Embryonic facial prominence (tissue), 1 donor: ENCODE results near the gene GTPBP8.
A peak's percentile ranks its signal among the peaks of the same experiment; 100 is the strongest.
"Not testable (repeated sequence)": the region's sequence is repeated elsewhere in the genome, so short reads cannot be mapped to it uniquely, and the experiment has no call there.

Source experiments
- DNase-seq: peaks from one replicate; pipeline ENCODE4 v3.0.0-alpha.2; 2016; ENCODE audit errors: extremely low spot score

The GTPBP8 gene

DNA sequence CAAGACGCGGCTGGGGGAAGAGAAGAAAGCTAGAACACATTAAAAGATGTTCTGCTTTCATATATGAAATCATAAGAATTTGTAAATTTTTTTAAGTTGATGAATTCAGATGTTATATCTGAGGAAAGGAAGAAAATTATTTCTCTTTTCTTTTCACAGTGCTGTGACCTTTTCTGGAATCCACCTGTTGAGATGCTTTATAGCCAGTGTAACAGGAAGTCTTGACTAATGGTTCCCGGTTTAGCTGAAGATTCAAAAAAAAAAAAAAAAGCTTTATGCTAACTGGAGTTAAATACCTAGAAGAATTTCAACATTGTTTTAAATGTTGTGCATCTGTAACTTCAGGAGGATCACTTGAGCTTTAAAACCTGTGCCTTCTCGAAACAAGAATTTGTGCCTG lies 9.9 kb downstream of the GTPBP8 start:
- no peak for DNase-seq

DNA sequence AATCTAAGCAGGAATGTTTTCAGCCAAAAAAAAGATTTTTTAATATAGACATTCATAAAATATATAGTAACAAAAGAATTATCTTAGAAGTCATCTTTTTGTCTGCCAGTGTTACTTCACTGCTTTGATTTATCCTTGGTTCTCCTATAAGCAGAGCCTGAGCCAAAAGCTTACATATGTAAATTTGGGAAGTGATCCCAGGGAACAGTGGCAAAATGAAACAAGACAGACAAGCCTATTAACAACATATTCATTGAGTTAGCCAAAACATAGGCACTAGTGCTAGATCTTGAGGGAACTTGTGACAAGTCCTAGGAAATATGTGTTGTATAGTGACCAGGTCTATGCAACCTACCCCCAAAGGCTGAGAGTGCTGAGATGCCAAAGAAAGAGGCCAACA lies 11.3 kb downstream of the GTPBP8 start:
- no peak for DNase-seq

DNA sequence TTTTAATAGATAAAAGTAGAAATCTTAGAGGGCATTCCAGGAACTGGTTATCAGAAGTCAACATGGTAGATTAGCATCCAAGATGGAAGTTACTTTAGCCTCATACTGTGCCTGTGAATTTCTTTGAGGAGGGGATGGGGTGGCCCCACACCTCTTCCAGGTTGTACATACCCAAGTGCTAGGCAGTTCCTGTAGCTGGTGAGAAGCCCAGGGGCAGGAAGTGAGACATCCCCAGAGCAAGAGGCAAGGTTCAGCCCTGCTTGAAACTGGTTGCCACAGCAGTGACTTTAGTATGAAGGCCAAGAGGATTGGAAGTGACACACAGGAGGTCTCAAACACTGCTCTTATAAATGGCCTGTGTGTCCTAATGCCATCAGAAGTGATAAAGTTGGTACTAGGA lies 11.9 kb downstream of the GTPBP8 start:
- no peak for DNase-seq

DNA sequence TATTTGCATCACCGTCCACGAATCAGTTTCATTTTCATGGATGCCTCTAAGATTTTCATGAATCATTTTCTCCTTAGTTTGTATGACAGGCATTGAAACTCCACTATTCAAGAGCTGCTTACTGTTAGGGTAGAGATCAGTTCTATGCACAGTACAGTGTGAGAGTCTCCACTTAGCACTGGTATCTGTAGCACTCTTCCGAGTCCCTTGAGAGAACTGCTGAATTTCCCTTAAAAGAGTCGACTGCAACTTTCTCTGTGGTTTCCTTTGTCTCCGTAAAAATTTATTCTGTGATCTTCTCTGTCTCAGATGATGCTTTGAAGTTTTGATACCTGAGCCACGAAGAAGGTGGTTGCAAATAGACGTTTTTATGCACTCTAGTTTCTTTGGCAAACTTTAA lies 14.8 kb downstream of the GTPBP8 start:
- DNase-seq = no peak

DNA sequence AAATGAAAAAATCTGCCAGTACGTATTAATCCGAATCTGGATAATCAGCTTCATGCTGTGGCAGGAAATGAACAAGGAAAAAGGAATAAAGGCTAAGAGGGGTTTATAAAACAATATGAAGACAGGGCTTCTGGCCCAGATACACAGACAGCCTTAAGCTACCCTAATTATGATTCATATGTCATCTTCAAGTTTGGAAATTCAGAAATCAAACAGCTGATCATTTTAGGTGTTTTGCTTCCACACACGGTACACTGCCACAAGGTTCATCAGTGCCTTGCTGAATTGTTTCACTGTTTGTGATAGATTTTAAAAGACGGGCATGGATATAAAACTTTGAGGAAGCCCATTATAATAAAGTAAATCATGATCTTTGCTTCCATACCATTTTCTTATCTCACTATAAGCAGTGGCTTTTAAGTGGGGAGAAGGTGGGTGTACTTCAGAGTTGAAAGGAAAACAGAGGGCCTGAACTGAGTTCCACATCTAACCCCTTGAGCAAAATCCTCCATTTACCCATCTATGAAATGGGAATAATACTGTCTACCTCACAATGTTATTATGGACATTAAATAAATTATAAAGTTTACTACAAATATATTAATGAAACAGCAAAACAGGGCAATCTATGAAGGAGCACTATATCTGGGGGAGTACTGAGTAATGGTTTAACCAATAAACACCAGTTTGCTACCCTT lies 15.7 kb downstream of the GTPBP8 start:
- DNase-seq = no peak

DNA sequence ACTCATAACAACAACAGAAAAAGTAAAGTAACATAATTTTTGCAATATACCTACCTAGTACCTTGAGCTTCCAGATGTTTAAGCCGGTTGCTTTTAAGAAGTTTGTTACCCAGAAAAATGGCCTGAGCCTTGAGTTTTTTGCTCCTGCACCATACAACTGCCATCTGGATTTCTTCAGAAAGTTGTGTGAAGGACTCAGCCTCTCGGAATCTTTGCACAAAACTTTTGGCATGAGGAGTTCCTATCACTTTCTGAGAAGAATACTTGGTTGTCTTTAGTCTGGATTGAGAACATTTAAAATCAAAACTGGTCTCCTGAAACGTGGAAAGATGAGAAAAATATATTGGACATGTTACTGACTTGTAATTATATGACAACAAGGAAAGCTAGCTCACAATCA lies 17.3 kb downstream of the GTPBP8 start:
- DNase-seq = no peak

DNA sequence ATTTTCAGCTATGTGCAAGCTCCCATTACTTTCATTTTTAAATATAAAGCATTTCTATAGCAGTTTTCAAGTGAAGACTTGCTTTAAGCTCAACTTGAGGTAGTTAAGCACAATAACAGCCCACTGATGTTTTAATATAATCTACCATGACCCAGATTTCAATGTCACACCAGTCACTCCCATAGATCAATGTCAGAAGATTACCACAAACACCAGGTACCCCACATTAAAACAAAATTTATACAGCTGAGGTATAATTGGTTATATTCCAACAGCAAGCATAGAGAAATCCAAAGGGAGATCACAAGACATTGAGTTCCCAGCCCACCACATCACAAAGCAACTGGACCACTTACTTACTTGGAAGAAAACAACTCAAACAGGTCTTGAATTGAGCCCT lies 22.8 kb downstream of the GTPBP8 start:
- no peak for DNase-seq

DNA sequence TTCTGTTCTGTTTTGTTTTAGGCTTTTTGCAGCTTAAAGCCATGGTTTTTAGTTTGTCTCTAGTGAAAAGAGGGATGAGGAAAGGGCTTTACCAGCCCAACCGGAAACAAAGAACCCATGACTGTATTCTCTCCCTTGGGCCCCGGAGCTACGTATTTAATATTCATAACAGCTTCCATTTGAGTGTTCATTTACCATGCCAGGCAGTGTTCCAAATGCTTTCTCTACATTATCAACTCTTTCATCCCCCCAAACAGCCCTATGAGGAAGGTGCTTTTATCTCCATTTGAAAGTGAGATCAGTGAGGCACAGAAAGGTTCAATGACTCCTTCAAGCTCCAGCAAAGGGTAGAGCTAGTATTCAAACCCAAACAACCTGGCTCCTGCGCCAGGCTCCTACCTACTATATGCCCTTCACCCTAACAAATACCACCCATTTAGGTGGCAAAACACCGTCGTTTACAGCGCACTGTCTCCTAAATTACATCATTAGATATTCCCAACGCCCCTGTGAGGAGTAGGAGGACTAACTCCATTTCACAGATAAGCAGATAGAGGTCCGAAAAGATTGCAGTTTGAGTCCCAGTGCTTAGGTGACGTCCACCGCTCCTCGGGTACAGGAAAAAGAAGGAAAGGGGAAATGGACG lies 27.9 kb downstream of the GTPBP8 start:
- DNase-seq = no peak

DNA sequence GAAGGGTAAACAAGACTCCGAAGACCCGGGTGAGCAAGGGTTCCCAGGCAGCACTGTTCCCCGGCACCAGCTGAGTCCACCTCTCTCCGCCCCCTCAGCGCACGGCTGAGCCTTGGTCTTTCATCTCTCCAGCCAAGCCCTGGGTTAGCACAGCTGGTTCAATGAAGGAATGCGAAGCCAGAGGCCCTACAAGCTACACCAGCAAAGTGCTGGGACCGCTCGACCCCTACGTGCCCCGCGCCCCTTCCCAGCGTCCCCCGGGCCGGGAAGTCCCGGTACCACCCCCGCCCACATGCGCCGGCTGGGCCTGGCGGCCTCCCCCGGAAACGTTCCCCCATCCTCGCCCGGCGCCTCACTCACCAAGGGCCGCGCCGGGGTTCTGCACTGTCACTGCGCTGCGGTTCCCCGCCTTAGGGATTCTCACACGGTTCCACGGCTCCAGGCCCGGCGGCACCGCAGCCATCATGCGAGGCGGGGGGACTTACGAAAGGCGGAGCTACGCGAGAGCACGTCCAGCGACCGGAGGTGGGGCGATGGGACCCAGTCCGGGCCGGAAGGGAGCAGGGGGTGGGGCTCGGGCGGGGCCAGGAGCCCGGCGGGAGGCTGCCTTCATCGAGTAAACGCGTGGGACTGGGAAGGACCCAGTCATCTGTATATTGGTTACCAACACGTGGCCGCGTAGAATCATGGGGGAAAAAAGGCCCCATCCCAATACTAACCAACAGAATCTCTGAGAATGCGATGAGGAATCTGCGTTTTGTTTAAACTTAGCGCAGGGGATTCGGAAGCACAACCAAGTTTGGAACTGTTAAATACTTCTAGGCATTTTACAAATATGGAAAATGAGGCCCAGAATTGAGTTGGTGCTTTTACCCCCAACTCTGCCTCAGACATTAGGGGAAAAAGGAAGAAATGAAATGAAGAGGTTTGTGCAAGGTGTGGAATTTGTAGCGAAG lies 28.7 kb downstream of the GTPBP8 start:
- peak; percentile 83 for DNase-seq

DNA sequence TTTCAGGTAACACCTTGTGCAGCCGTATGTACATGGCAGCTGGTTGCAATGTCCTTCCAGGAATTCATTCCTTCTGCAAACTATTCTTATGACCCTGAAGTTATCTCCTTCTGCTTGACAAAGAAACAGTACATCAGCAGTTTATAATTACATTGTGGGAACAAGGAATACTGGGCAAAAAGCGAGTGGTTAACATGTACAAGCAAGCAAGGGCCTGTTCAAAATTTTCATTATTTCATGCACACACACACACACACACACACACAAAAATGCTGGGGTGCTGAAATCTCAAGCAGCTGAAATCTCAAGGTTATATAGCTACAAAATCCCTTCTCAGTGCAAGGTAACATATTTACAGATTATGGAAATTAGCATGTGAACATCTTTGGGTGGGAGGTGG lies 30.7 kb downstream of the GTPBP8 start:
- DNase-seq = no peak

DNA sequence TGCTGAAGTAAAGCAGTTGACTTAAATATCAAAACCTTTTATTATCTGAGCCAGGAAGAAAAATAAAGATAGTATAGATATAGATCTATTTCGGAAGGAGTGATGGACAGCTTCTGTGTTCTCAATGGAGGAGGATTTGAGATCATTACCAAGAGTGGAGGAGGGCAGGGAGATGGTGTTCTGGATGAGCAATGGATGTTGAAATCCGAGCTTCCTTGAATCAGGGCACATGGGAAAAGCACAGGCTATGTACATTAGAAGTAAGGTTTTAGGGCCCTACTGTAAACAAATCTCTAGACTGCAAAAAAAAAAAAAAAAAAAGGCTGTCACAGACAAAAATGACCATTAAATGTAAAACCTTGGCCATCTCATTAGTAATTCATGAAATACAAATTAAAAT lies 43.2 kb downstream of the GTPBP8 start:
- no peak for DNase-seq

DNA sequence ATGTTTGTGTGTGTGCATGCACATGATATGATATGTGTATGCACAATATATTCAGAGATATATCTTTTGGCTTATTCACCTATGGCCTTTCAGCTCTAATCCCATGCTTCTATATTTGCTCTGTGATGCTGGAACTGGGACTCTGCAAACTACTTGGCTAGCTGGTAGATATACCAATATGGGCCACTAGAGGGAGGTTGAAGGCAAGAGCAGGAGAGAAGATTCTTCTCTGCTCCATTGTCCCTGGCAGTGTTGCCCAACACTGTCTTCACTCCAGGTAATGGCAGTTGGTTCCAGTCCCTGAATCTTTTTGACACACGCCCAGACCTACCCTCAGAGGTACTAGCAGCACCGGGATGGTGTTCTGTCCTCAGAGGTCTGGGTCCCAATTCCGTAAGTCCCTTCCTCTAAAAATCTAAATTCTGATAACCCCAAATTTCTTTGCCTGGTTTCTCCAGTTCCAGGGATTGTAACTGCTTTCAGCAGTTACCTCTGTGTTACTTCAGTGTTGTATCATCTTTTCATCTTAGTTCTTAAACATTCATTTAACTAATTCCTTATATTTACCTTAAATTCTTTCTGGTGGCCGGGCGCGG lies 44.7 kb downstream of the GTPBP8 start:
- no peak for DNase-seq

DNA sequence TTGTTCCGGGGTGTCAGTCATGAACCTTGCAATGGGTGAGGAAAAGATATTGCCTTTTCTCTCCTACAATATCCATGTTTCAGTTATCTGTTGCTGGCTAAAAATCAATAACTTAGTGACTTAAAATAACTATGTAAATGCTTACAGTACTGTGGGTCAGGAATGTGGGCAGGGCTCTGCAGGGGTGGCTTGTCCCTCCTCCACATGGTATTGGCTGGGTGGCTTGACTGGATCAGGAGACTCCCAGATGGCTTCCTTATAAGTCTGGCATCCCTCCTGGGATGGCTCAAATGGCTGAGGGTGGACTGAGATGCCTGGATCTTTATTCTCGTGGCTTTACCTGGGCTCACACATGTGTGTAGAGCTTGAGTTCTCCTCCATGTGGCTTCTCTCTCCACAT lies 47.5 kb downstream of the GTPBP8 start:
- no peak for DNase-seq

DNA sequence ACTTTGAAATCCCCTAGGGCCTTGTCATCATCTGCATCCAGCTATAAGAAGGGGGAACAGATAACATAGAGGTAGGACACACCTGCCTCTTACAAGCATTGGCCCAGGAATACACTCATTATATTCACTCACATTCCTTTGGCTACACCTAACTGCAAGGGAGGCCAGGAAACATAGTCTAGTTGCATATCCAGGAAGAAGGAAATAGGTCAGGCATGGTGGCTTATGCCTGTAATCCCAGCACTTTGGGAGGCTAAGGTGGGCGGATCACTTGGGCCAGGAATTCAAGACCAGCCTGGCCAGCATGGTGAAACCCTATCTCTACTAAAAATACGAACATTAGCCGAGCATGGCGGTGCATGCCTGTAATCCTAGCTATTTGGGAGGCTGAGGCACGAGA lies 48.8 kb downstream of the GTPBP8 start:
- DNase-seq = no peak

DNA sequence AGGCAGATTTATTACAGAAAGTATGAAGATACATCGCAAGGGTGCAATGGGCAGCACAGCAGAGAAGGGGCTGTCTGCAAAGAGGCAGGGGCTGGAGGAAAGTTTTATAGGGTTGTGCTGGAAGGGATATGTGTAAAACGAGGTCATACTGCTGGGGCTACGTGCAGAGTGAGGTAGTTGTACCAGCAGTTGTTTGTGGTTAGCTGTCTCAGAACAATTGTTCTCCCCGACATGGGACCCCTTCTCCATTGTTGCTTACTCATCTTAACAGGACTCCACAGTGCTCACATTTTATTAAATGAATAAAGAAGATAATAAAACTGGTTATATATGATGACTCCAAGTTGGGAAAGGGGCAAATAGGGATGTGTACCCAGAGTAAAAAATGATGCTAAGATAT lies 49.4 kb downstream of the GTPBP8 start:
- DNase-seq = no peak

DNA sequence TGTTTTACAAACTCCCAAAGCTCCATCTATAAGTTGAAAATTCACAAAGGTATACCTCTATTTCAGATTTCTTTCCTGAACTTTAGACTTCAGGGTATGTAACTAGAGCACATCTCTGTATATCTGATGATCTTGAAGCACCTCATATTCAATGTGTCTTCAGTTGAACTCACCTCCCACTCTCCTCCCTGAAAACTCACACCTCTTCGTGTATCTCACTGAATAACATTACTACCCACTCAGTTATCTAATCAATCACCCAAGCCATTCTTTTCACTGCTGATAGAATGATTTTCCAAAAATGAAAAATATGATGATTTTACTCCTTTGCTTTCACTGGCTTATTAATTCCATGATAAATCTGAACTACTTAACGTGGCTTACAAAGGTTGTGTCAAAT lies 52.9 kb downstream of the GTPBP8 start:
- DNase-seq = no peak

DNA sequence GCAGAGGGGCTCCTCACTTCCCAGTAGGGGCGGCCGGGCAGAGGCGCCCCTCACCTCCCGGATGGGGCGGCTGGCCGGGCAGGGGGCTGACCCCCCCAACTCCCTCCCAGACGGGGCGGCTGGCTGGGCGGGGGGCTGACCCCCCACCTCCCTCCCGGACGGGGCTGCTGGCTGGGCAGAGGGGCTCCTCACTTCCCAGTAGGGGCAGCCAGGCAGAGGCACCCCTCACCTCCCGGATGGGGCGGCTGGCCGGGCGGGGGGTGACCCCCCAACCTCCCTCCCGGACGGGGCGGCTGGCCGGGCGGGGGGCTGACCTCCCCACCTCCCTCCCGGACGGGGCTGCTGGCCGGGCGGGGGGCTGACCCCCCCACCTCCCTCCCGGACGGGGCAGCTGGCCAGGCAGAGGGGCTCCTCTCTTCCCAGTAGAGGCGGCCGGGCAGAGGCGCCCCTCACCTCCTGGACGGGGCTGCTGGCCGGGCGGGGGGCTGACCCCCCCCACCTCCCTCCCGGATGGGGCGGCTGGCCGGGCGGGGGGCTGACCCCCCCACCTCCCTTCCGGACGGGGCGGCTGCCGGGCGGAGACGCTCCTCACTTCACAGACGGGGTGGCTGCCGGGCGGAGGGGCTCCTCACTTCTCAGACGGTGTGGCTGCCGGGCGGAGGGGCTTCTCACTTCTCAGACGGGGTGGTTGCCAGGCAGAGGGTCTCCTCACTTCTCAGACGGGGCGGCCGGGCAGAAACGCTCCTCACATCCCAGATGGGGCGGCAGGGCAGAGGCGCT lies 55.6 kb downstream of the GTPBP8 start:
- not testable (repeated sequence) for DNase-seq

DNA sequence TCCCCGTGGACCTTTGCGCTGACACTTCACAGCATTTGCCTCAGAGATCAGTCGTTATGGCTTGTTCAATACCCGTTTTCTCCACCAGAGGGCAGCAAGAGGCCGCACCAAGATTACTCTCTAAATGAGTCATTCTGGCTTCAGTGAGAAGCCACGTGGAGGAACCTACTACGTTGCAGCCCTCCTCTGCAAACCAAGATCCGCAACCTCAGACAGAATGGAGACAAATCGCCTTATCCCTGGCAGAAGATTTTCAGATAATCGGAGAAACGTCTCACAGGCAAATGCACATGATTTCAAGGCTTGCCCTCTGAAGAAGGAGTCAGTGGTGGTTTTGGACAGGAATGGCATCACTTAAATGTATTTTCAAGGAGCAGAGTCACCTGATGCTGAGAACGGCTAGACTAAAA lies 60.5 kb downstream of the GTPBP8 start:
- DNase-seq = peak; percentile 80
